ENCODE measurements around the gene TXN.

DNA sequence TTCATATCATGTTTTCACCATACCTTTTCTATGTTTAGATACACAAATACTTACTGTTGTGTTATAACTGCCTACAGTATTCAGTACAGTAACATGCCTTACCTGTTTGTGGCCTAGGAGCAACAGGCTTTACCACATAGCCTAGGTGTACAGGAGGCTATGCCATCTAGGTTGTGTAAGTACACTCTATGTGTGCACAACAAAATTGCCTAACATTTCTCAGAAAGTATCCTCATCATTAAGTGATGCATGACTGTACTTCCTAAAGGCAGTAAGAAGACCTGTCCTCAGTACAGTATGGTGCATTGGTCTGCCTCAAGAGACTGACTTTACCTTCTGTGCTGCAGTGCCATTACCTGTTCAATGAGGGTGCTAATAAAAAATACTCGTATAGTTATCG, 7.9 kb downstream of the TXN start:
- TF ChIP-seq POLR2AphosphoS5 (IDR thresholded peaks at IDR 0.05) = no peak
- TF ChIP-seq, protein P1, sequence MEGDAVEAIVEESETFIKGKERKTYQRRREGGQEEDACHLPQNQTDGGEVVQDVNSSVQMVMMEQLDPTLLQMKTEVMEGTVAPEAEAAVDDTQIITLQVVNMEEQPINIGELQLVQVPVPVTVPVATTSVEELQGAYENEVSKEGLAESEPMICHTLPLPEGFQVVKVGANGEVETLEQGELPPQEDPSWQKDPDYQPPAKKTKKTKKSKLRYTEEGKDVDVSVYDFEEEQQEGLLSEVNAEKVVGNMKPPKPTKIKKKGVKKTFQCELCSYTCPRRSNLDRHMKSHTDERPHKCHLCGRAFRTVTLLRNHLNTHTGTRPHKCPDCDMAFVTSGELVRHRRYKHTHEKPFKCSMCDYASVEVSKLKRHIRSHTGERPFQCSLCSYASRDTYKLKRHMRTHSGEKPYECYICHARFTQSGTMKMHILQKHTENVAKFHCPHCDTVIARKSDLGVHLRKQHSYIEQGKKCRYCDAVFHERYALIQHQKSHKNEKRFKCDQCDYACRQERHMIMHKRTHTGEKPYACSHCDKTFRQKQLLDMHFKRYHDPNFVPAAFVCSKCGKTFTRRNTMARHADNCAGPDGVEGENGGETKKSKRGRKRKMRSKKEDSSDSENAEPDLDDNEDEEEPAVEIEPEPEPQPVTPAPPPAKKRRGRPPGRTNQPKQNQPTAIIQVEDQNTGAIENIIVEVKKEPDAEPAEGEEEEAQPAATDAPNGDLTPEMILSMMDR (IDR thresholded peaks at IDR 0.05) = no peak
